Lower leg skin (tissue), 3 donors: ENCODE measurements around the gene PUM2.

Source experiments
- POLR2A ChIP-seq, 2 donors: fragments of 450-650 bp; IDR thresholded peaks; one replicate each; pipeline ENCODE4 v1.6.1; 2016 to 2017; ENCODE audit warnings: antibody characterized with exemption in 2 of 2, mild to moderate bottlenecking in 1 of 2, moderate library complexity in 1 of 2
- TF ChIP-seq, protein P1 (sequence below), 3 donors: fragments of 450-650 bp; IDR thresholded peaks; one replicate each; pipeline ENCODE4 v1.5.1; 2016; ENCODE audit warnings: antibody characterized with exemption in 3 of 3, mild to moderate bottlenecking in 3 of 3, moderate library complexity in 2 of 3

DNA sequence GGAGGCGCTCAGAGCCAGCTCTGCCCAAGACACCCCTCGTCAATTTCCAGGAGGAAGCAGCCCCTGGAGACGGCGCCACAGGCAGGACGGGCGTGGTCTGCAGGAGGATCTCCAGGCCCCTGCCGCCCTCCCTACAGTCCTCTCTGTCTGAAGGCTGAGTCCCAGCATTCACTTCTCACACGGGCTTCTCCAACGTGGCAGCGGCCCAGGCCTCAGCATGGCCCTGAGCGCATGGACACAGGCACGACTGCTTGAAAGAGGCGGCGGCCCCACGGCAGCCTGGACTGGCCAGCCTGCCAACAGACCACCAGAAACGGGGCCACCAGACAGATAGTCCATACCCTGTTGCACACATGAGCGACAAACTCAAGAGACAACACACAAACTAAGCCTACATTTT, 149.0 kb downstream of the PUM2 start:
- TF ChIP-seq, protein P1, sequence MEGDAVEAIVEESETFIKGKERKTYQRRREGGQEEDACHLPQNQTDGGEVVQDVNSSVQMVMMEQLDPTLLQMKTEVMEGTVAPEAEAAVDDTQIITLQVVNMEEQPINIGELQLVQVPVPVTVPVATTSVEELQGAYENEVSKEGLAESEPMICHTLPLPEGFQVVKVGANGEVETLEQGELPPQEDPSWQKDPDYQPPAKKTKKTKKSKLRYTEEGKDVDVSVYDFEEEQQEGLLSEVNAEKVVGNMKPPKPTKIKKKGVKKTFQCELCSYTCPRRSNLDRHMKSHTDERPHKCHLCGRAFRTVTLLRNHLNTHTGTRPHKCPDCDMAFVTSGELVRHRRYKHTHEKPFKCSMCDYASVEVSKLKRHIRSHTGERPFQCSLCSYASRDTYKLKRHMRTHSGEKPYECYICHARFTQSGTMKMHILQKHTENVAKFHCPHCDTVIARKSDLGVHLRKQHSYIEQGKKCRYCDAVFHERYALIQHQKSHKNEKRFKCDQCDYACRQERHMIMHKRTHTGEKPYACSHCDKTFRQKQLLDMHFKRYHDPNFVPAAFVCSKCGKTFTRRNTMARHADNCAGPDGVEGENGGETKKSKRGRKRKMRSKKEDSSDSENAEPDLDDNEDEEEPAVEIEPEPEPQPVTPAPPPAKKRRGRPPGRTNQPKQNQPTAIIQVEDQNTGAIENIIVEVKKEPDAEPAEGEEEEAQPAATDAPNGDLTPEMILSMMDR (IDR thresholded peaks at IDR 0.05): no peak
- TF ChIP-seq POLR2A (IDR thresholded peaks at IDR 0.05): no peak
